Tibial nerve (tissue), 4 donors: ENCODE data around the gene SLC35A2. TPM values are rescaled to one million over a fixed set of nuclear protein-coding genes. Genes with fewer than 3 reads are reported as not detected.

Source experiments
- DNase-seq, 2 donors: peaks; one replicate each; pipeline ENCODE4 v3.0.0-alpha.2; 2019; ENCODE audit warnings: low spot score in 2 of 2
- H3K27ac ChIP-seq, 4 donors: fragments of 200-600 bp; sonication (generic) in 3 of 4; one replicate each; pipeline ENCODE4 v1.5.1; 2017 to 2019; ENCODE audit warnings: mild to moderate bottlenecking in 1 of 4
- H3K27me3 ChIP-seq, 2 donors: fragments of 200-600 bp; sonication (generic) in 1 of 2; one replicate each; pipeline versions ENCODE4 v1.5.1 to v1.6.0; 2017 to 2019
- H3K36me3 ChIP-seq, 3 donors: fragments of 200-600 bp; sonication (generic); one replicate each; pipeline ENCODE4 v1.5.1; 2018 to 2019
- H3K4me1 ChIP-seq, 4 donors: fragments of 200-600 bp; sonication (generic) in 3 of 4; one replicate each; pipeline ENCODE4 v1.5.1; 2017 to 2019
- H3K4me3 ChIP-seq, 4 donors: fragments of 200-600 bp; sonication (generic) in 3 of 4; one replicate each; pipeline ENCODE4 v1.5.1; 2017 to 2019; ENCODE audit warnings: mild to moderate bottlenecking in 1 of 4, moderate library complexity in 1 of 4
- H3K9me3 ChIP-seq, 4 donors: fragments of 200-600 bp; sonication (generic) in 3 of 4; one replicate each; pipeline ENCODE4 v1.5.1; 2017 to 2019
- EP300 ChIP-seq, 2 donors: sonication (generic); formaldehyde crosslinking; IDR thresholded peaks; one replicate each; pipeline ENCODE4 v1.6.1; 2017; ENCODE audit warnings: antibody characterized with exemption in 2 of 2, mild to moderate bottlenecking in 1 of 2
- POLR2A ChIP-seq, 2 donors: fragments of 450-650 bp; IDR thresholded peaks; one replicate each; pipeline ENCODE4 v1.6.1; 2017; ENCODE audit warnings: antibody characterized with exemption in 2 of 2, mild to moderate bottlenecking in 2 of 2, moderate library complexity in 2 of 2
- WGBS, 2 donors: methylation state at CpG; one replicate each; pipeline ENCODE4 v1.1.5; 2018; 5-methylcytosine and 5-hydroxymethylcytosine counted together
- total RNA-seq, 4 donors: library from RNA; depleted of rRNA; stranded (reverse); fragments of >200 nt; gene quantifications; one replicate each; pipeline ENCODE4 v1.1.0, GENCODE V29; 2016
- TF ChIP-seq, protein P1 (sequence below), 5 experiments: fragments of 200-600 bp in 3 of 5; fragments of 450-650 bp in 2 of 5; sonication (generic) in 3 of 5; IDR thresholded peaks; one replicate each; pipeline ENCODE4 v1.5.1; 2016 to 2019; ENCODE audit warnings: antibody characterized with exemption in 5 of 5, mild to moderate bottlenecking in 3 of 5, moderate library complexity in 2 of 5

Gene SLC35A2
- total RNA-seq, 4 donors from 2014 or later, result 17.0 to 35.5 (median 17.1) TPM

DNA sequence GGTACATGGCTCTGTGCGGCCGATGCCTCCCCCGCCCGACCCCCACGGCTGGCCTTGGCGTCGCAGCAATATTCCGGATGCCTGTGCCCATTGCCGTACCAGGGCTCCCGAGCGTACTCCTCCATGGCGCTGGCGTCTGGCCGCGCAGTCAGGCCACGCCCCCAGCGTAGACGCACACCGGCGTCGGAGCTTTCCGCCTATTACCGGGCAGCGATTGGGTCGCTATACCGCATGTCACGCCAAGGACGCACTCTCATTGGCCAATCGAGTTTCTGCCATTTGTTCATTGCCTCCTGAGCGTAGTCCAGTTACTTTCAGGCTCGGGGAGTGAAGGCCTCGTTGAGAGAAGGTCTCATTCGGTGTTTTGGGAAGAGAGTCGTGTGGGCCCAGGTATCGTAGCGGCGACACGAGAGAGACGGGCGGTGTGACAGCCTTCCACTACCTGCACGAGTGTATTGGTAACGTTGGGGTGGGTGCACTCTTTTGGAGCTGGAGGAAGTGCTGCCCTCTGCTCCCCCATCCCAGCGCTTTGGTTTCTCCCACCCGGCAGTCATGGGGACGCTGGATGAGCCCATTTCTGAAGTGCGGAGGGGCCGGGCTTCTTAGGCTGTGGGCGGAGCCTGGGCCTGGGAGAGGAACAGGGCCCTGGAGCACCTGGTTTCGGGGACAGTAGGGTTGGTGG lies 13.7 kb downstream of the SLC35A2 start, which contains the start of the genes PQBP1 and TIMM17B:
Gene PQBP1, plus strand, starts transcription at position 306 of the 682 bp plus-strand sequence. CDS start 580 bp downstream, outside the sequence.
Gene TIMM17B, minus strand, starts transcription at position 144 of the 682 bp plus-strand sequence. Its CDS starts 19 bp downstream, at position 125.
- peaks cover 0 to 21% (median 4%) of the 10 kb centered on the region in 4 donors for H3K4me1 ChIP-seq
- no peaks in the 10 kb centered on the region for H3K27me3 ChIP-seq
- H3K36me3 ChIP-seq, result peaks cover 0 to 32% (median 0%) of the 10 kb centered on the region in 3 donors
- DNase-seq, result peak; percentile 74 to 83
- peak within 1 kb of the TSS; percentile 33 to 81 (median 67) for H3K4me3 ChIP-seq
- H3K27ac ChIP-seq, result peak within 1 kb of the TSS; percentile 86 to 98 (median 91)
- 3 to 53% methylated on average over 11 to 40 of the region's 49 CpGs for WGBS, 2 donors
- H3K9me3 ChIP-seq, result no peaks in the 10 kb centered on the region
- TF ChIP-seq POLR2A (IDR thresholded peaks at IDR 0.05), result peak; percentile 46 to 77
- peak in 1 of 2 donors; percentile 87 for TF ChIP-seq EP300 (IDR thresholded peaks at IDR 0.05)
- TF ChIP-seq, protein P1, sequence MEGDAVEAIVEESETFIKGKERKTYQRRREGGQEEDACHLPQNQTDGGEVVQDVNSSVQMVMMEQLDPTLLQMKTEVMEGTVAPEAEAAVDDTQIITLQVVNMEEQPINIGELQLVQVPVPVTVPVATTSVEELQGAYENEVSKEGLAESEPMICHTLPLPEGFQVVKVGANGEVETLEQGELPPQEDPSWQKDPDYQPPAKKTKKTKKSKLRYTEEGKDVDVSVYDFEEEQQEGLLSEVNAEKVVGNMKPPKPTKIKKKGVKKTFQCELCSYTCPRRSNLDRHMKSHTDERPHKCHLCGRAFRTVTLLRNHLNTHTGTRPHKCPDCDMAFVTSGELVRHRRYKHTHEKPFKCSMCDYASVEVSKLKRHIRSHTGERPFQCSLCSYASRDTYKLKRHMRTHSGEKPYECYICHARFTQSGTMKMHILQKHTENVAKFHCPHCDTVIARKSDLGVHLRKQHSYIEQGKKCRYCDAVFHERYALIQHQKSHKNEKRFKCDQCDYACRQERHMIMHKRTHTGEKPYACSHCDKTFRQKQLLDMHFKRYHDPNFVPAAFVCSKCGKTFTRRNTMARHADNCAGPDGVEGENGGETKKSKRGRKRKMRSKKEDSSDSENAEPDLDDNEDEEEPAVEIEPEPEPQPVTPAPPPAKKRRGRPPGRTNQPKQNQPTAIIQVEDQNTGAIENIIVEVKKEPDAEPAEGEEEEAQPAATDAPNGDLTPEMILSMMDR (IDR thresholded peaks at IDR 0.05), result no peak

DNA sequence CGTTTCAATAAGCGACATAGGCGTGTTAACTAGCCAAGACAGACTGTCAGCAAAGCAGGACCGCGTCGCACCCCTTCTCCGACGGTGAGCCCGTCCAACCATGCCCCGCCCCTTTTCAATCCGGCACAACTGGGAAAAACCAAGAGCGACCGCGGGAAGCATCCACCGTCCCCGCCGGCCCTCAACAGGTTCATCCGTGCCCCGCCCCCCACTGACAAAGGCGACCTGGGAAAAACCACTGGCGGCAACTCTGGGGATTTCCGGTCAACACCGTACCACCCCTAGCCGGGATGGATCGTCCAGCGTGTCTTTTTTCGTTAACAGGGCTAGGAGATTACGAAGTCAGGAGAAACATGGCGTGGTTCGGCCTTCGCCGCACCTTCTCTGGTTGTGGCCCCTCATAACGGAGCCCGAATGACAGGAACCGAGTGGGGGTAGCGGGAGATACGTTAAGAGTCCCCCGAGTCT lies 14.3 kb downstream of the SLC35A2 start:
- TF ChIP-seq EP300 (IDR thresholded peaks at IDR 0.05), result no peak
- TF ChIP-seq POLR2A (IDR thresholded peaks at IDR 0.05), result no peak
- TF ChIP-seq, protein P1 (IDR thresholded peaks at IDR 0.05), result no peak

DNA sequence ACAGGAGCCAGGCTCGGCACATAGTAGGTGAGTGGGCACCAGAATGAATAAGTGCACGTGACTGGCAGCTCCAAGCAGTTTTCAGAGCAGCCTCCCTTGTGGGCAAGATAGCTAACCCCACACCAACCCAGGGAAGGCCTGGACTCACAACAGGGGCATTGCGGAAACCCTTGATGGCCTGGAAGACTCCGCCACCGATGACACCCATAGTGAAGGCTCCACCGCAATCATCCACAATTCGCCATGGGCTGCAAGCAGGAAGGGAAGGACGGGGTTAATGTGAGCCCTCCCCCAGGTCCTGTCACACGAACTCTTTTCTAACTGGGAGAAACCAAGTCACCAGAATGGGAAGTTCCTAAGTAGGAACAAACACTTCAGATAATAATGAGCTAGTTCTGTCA lies 14.8 kb downstream of the SLC35A2 start:
- H3K4me1 ChIP-seq, result peaks cover 0 to 27% (median 7%) of the 10 kb centered on the region in 4 donors

More for the DNA sequence above, 14.3 kb downstream of the SLC35A2 start:
- no peaks in the 10 kb centered on the region for H3K27me3 ChIP-seq
- peak overlapping the region; percentile 86 to 98 (median 91) for H3K27ac ChIP-seq
- peak overlapping the region; percentile 33 to 81 (median 67) for H3K4me3 ChIP-seq
- WGBS, 2 donors, result 2 to 56% methylated on average over 13 to 38 of the region's 38 CpGs
- H3K36me3 ChIP-seq, result peaks cover 0 to 26% (median 0%) of the 10 kb centered on the region in 3 donors
- DNase-seq, result peak; percentile 60 to 61
- peaks cover 0 to 22% (median 5%) of the 10 kb centered on the region in 4 donors for H3K4me1 ChIP-seq
- no peaks in the 10 kb centered on the region for H3K9me3 ChIP-seq

DNA sequence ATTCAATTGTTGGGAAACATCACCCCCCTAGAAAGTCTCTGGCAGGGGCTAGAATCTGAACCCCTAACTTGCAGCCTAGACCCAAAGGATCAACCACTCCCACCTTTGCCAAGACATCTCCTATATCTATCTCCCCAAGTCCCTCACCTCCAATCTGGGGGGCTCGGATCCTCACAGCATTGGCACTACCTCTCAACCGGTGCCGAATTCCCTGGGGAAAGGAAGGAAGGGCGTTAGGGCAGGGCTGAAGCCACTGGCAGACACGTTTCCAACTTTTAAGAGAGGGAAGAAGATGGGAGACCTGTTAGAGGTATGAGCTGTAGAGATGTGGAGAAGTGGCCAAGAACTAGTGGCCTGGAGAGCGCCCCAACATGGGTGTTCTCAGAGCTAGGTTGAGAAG lies 16.6 kb downstream of the SLC35A2 start:
- Histone ChIP-seq H3K4me1 (peaks cover 0 to 27% (median 7%) of the 10 kb centered on the region in 4 donors), H3K27ac (no peak overlapping the region), H3K27me3 (no peaks in the 10 kb centered on the region), H3K36me3 (peaks cover 0 to 13% (median 0%) of the 10 kb centered on the region in 3 donors), H3K4me3 (no peak overlapping the region), H3K9me3 (no peaks in the 10 kb centered on the region)
- WGBS, 2 donors, result 76 to 78% methylated on average over 6 of the region's 6 CpGs
- no peak for DNase-seq
- TF ChIP-seq POLR2A (IDR thresholded peaks at IDR 0.05) (no peak), EP300 (IDR thresholded peaks at IDR 0.05) (no peak)
- TF ChIP-seq, protein P1 (IDR thresholded peaks at IDR 0.05), result no peak

More for the DNA sequence above, 14.8 kb downstream of the SLC35A2 start:
- TF ChIP-seq, protein P1 (IDR thresholded peaks at IDR 0.05), result no peak
- TF ChIP-seq EP300 (IDR thresholded peaks at IDR 0.05) (no peak), POLR2A (IDR thresholded peaks at IDR 0.05) (no peak)
- Histone ChIP-seq H3K36me3 (peaks cover 0 to 20% (median 0%) of the 10 kb centered on the region in 3 donors), H3K9me3 (no peaks in the 10 kb centered on the region), H3K27me3 (no peaks in the 10 kb centered on the region), H3K4me3 (peak overlapping the region; percentile 33 to 81 (median 67)), H3K27ac (peak overlapping the region; percentile 86 to 98 (median 91))
- 38 to 65% methylated on average over 1 to 9 of the region's 9 CpGs for WGBS, 2 donors
- no peak for DNase-seq
